NOMO-1 treated with DMSO at 0.1 percent for 48 hours (cell line): ENCODE data around the gene PI4KB.

ENCODE experiments used
- DNase-seq: peaks from one replicate; lab custom pipeline; 2025; ENCODE audit not compliant: unreplicated experiment; lab: John Stamatoyannopoulos, UW

The PI4KB gene

DNA sequence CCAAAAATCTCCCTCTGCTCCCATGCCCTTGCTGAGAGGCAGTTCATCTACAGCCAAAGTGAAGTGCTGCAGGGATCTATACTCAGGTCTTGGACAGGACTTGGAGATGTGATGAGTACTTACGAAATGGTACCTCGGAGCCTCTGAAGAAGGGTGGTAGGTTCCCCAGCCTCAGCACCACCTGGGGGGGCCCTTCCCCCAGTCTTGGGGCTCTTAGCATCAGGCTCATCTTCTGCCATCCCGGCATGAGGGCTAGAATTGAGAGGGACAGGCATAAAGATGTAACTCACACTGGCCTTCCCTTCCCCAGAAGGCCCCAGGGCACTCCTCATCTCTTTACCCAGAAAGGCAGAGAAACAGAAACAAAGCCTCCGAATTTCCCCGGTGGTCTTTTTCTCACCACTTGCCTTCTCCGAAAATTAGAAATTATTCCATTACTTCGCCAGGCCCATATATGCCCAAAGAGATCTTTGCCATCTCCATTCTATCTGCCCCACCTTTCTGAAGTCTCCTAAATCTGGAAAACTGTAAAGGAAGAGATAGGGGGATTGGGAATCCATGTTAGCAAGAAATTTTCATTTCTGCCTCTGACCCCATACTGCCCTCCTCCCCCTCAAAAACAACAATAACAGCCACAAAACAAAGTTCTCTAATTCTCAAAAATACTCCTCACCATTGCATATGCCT lies 19.0 kb upstream of the PI4KB start:
- DNase-seq = no peak

DNA sequence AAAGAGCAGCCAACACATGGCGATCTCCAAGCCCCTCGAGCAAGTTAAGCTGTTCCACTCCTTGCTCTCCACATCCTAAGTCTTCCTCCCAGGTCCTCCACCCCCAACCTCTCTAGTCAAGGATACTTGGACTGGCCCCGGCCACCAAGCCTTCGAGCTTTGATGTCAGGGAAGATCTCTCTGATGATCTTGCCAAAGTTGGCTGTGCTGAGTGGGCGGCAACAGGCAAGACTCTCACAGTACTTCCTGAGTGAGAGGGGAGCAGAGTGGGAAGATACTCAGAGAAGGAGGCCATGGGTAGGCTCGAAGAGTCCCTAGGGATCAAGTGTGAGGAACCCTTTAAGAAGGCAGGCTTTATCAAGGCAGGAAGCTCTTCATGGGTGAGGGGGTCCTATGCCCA lies 17.1 kb upstream of the PI4KB start:
- DNase-seq = no peak

DNA sequence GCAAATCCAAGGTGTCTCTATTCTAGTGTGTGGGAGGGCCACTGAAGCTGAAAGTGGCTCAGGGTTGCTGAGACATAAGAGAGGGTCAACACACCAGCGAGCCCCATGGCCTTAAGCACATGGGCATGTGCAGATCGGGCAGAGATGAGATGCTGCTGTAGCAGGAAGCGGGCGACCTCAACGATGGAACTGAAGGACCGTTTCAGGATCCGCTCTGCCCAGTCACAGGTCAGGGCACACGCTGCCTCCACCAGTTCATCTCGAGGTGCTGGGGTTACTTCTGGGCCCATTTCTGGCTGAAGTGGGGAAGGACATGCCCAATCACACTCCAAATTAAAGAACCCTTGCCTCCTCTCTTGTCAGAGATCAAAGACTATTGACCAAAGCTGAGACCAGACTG lies 16.4 kb upstream of the PI4KB start:
- DNase-seq = no peak

DNA sequence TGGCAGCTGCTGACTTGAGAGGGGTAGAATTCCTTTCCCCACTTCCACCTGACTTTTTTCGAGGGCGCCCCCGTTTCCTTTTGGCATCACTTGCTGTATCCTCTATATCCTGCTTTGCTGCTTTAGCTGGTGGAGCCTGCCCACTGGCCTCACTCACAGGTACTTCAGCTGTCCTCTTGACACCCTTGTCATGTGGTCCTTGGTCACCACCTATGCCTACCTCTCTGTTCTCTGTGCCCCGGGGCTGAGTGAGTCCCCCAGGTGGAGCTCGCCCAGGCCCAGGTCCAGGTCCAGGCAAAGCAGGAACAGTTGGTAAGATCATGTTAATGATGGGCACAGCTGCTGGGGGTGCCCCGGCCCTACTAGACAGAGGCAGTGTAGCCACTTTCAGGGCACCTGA lies 15.4 kb upstream of the PI4KB start:
- DNase-seq = no peak

DNA sequence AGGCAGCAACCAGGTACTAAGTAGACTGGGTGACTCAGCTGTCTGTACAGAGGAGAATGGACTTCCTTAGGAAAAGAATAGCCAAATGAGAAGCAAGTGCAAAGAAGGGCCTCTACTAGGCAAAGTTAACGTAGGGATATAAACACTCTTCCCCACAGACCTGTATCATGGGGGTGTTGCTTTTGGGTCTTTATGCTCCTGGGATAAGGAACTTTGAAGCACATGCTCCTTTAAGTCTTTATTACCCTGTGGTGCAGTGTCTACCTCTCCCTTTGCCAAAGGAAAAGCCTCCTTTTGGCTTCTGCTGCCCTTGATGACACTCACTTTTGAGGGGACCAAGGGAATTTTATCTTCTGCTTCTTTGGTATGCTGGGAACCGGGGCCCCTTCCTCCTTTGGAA lies 14.8 kb upstream of the PI4KB start:
- no peak for DNase-seq

DNA sequence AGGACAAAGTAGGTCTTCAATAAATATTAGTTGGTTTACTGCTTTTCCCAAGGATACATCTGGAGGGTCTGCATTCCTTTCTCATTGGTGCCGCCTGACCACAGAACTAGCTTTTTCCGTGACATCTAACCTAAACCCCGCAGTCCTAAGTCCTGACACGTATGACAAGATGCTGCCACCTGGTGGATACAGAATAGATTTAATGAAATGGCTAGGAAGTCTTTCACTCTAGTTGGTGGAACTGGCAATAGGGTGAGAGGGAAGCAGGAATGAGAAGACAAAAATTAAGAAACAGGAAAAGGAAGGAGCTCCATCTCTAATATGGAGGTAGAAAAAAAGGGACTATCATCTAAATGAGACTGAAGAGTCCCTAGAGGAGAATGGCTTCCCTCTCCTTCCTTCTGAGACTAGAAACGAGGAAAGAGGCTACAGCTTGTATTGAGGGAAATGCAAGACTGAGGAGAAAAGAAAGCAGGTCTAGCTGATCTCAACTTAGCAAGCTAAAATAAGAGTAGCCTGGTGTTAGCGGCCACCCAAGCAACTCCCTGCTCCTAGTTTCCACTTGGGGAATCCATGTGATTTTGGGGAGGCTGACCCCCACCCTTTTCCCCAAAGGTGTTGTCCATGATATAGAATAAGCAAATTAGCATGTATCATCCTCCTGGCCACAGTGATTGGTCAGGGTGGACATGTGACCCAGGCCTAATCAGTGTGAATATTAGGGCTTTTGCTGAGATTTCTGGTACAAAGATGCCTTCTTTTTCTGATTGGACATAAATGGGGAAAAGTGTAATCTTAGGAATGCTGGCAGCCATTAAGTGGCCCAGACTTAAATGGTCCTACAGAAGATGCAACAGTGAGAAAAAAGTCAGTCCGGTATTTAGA lies 13.9 kb upstream of the PI4KB start:
- peak; percentile 79 for DNase-seq

DNA sequence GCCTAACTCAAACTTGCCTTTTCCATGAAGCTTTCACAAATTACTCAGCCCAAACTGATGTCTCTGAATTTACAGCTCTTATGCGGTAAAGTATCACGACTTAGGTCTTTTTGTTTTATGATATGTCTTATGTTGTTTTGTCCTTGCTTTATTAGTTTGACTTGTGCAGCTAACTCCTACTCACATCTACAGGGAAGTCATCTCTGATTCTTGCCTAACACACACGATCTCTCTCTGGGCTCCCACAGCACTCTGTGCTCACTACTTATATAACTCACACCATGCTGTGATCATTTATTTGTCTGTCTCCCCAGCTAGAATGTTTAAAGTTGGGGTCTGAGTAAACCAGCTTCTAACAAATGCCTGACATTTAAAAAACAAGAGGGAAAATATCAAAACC lies 9.3 kb upstream of the PI4KB start:
- no peak for DNase-seq

DNA sequence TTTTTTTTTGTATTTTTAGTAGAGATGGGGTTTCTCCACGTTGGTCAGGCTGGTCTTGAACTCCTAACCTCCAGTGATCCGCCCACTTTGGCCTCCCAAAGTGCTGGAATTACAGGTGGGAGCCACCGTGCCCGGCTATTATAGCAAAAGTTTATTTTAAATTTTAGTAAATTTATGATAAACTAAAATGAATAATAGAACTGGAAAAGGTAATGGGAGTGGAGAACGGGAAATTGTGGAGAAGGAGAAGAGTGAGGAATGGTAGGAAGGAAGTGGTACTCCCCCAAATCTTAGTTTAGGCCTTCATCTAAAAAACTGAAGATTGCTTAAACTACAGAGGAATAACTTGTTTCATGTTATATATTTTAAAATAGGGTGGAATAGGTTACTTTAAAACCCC lies 7.6 kb upstream of the PI4KB start:
- DNase-seq = no peak

DNA sequence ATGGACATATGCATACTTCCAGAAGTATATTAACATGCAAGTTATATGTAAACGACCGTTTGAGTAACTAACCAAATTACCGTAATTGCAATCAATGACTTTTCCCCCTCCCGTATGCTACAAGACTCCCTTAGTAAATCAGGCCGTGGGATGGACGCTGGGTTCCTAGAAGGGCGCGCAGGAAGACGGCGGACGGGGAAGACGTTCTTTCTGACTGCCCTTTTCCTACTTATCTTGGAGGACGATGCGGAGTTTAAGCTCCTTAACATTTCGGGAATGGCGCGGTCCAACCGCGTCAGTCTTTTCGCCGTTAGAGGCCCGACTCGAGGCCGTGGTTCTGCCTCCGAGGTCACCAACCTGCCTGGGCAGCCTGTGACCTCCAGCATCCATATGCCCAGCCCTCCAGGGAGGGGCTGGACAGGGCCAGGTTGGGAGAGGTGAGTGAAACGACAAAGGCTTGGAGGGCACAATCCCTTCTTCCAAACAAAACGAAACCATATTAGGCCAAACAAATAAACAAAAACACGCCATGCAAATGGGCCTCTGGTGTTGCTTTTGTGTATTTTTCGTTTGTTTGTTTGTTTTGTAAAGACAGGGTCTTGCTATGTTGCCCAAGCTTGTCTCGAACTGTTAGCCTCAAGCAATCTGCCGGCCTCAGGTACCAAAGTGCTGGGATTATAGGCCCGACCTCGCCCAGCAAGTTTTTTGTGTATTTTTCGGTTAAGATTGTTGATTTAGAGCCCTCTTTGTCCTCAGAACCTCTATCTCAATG lies 873 bp upstream of the PI4KB start:
- DNase-seq = no peak

DNA sequence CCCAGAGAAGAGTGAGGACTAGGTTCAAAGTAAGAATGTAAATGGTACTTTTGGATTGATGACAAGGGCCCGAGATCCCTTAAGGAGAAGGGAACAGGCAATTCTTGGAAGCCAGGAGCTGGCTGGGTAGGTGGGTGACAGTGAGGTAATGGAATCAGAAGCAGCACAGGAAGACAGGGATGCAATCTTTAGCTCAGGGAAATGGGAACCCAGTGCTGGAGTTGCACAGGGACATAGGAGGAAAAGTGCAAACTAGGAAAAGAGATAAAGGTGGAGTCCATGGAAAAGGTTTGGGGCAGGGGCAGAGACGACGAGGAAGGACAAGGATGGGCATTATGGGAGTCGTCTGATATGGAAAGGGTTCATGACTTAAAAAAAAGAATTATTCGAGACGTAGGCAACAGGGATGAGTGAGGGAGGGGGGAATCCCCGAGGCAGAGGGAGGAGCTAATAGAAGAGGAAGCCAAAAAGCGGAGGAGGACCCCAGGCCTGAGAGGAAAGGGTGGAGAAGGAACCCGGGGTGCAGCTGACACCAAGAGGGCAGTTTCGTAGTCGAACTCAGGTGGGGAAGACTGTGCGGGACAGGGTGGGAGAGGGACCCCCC lies 495 bp downstream of the PI4KB start:
- DNase-seq = peak; percentile 60

DNA sequence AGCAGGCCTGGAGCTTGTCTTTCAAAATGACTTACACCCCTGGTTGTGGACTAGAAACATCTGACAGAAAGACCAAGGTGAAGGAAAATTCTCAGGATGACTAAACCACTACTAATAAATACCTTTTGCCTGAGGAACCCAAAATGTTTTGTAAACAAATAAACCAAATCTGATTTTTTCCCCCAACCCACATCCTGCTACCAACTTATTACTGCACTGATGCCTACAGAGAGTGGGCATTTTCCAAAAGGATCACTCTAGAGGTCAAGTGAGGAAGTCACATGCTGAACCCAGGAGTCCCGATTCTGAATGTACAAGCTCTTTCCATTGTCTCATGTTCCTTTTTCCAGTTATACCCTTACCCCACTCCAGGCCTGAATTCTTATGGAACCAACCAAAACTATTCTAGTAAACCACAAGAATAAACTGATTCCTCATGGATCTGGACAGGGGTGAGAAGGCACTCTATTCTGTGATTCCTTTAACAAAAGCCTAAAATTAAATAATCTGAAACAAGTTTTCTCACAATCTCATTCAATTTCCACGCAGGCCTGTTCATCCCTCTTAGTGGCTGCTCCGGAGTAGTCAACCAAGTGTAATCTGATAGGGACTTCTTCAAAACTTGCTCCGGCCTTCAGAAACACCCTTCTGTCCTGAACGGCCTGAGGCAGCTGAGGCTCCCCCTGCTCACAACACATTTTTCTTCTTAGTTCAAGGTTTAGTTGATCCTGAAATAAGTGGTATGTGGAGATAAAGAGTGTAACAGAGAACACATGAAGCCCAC lies 1.4 kb downstream of the PI4KB start:
- no peak for DNase-seq

DNA sequence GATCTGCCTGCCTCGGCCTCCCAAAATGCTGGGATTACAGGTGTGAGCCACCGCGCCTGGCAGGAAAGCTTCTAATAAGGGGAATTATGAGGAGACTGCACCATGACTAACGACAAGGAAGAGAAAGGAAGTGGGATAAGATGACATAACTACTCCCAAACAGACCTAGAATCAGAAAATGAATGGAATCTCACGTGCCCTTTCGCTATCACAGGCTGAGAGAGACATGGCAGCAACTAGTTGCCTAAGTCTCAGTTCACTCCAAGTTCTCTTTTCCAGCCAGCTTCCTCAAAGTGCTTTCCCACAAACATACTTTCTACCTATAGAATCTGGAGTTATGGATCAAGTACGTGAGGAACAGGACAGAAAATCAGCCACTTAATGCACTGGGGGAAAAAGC lies 2.0 kb downstream of the PI4KB start:
- no peak for DNase-seq

DNA sequence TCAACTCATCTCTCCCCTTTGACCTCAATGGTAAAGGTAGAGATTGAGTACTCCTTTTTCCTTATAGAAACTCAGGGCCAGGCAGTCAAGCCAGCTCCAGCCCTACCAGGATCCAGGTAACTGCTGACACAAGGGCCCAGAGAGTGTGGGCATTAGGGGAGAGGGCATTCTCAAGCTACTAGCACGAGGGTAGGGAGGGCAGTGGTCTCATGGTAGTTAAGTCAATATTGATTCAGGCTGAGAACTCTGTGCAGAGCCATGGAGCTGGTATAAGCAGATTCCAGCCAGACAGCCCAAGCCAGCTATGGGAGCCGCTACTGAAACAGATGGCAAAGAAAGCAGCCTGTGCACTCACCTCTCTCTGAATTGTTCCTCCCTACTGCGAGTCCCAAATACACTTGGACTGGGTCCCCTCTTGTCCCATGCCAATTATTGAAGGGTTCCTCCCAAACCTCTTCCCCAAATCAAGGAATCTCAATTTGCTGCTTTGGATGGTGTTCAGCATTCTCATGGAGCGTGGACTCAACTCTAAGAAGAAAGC lies 2.8 kb downstream of the PI4KB start:
- DNase-seq = no peak

DNA sequence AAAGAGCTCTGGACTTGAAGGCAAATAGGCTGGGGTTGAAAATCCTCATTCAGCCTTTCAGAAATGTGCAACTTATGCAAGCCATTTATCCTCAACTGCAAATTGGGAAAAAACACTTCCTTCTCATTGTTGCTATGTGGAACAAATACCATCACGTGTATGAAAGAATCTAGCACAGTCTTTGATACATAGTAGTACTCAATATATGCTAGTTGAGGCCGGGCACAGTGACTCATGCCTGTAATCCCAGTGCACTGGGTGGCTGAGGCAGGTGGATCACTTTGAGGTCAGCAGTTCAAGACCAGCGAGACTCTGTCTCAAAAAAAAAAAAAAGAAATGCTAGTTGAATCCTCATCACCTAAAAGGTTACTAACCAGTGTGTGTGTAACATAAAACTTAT lies 8.2 kb downstream of the PI4KB start:
- no peak for DNase-seq

DNA sequence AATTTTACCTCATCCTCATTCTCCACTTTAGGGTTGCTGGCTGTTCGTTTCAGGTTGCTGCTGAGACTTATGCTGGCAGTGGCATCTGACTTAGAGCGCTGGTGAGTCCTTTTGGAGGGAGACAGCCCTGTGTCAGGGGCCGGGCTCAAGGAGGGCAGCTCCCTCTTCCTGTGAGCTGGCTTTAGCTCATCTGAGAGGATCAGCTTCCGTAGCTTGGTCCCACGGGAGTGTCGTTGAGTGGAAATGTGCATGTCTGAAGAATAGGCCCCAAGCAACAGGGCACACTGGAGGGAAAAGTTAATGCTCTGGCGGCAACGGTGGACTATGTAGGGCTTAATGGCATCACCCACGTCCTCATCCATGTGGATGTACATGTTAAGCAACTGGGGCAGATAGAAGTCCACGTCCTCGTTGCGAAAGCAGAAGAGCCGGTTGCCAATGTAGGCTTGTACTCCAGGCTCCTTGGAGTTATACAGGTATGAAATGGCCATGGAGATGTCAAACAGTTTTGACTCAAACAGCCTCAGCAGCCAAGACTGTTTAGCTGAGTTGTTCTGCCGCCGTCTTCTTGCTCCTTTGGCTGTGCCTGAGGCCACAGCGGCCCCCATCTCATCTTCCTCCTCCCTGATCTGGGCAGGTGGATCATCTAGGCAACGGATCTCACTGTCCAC lies 11.5 kb downstream of the PI4KB start:
- DNase-seq = no peak

DNA sequence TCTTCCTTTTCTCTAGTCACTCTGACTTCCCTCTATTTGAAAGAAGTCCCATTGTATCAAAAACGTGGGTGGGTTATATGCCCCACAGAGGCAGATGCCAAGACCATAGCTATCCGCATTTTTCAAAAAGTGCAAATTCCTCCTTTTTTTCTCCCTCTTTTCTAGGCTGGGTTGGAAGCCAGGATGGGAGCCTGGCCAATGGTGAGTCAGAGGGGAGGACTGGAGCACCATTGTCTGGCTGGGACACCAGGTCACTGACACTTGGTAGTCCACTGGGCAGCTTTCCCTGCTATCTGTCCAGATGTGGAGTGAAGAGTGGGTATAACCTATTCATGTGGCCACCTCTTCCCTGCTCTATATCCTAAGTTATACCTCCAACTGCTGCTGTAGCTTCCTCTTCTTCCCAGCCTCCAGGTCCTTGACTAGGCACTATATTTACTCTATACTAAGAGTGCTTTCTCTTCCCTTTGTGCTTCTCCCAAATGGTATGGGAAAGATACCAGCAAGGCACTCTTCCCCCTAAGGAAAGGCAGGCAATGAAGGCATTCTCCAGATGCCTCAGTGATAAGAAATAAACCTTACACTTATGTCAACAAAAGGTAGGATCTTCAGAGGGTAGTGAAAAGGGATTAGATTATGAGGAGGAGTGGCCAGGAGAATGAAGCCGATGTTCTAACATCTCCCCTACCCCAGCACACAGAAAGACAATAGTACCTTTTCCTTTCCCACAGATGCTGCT lies 12.9 kb downstream of the PI4KB start:
- no peak for DNase-seq

DNA sequence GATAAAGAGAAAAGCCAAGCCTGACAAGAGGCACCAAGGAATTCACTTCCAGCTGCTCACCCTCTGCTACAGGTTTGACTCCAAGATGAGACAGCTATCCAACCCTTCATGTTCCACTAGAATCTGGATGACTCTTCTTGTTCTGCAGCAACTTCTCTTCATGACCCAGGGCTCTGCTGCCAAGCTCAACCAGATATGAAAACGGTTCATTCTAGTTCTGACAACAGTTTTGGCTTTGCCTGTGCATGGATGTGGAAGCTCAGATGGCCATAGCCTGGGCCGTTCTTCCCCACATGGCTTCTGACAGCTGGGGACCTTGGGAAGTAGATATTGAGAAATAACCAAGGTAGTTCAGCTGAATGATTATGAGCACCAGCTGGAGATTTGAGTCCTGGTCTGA lies 13.7 kb downstream of the PI4KB start:
- DNase-seq = no peak

DNA sequence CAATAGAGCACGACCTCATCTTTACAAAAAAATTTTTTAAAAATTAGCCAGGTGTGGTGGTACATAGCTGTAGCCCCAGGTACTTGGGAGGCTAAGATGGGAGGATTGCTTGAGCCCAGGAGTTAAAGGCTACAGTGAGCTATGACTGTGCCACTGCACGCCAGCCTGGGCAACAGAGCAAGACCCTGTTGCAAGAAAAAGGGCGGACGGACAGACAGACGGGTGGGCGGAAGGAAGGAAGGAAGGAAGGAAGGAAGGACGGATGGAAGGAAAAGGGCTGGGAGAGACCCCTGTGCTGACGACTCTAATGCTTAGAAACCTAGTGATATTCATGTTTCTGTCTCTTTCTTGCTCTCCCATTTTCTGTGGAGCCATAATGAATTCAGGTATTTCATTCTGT lies 14.4 kb downstream of the PI4KB start:
- no peak for DNase-seq

DNA sequence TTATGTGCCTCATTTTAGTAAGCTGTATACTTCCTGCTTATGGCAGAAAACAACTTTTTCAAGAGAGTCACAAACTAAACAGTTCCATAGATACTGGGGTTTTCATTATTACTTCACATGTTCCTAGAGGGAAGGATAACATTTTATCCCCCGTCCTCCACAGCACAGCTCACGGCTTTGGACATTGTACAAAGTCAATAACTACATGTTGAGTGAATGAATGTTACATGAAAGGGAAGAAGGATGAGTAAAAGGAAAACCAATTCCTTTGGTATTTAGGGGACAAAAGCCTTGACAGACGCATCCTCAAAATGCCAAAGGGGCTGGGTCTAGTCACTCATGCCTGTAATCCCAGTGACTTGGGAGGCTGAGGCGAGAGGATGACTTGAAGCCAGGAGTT lies 14.8 kb downstream of the PI4KB start:
- DNase-seq = no peak
